Caco-2 (cell line): ENCODE data around the gene CYP11A1. TPM values are rescaled to one million over a fixed set of nuclear protein-coding genes. Genes with fewer than 3 reads are reported as not detected.

Experiments used
- BruUV-seq: library from RNA; stranded (reverse); fragments of 400-500 nt; replicated peaks from 2 replicates; lab custom pipeline; 2021; lab: Mats Ljungman, UMichigan
- CTCF ChIA-PET: fragments of 300-600 bp; sonication (Branson Sonifier 250); formaldehyde crosslinking; loops from one replicate; lab custom pipeline; 2022; ENCODE audit warnings: antibody characterized with exemption; lab: Charles Lee
- POLR2A ChIA-PET: fragments of 300-600 bp; sonication (Branson Sonifier 250); formaldehyde crosslinking; loops from one replicate; lab custom pipeline; 2022; ENCODE audit warnings: antibody characterized with exemption; lab: Charles Lee
- DNase-seq, 2 experiments: peaks; one replicate each; pipeline versions ENCODE4 v3.0.0 to v3.0.0-alpha.2; 2020 to 2022
- H3K27me3 ChIP-seq: replicated peaks from 2 replicates; pipeline ENCODE4 v1.6.0; 2011; ENCODE audit warnings: low read length; ENCODE audit not compliant: control insufficient read depth, insufficient read depth
- H3K36me3 ChIP-seq: 2 replicates; pipeline ENCODE4 v1.5.1; 2011; ENCODE audit warnings: low read length; ENCODE audit not compliant: control insufficient read depth, insufficient read depth
- H3K4me1 ChIP-seq: fragments of 250-450 bp; sonication (Bioruptor Pico); 2 replicates; pipeline ENCODE4 v1.5.1; 2020; ENCODE audit warnings: mild to moderate bottlenecking
- H3K4me3 ChIP-seq: 2 replicates; pipeline ENCODE4 v1.5.1; 2011; ENCODE audit warnings: low read depth, mild to moderate bottlenecking, control low read depth, low read length
- H3K9me3 ChIP-seq: fragments of 250-450 bp; sonication (Bioruptor Pico); 2 replicates; pipeline ENCODE4 v1.5.1; 2020; ENCODE audit warnings: mild to moderate bottlenecking, moderate library complexity
- H3K27ac Mint-ChIP-seq: one replicate; pipeline ENCODE4 v1.8.0; 2022; ENCODE audit warnings: mixed read lengths; ENCODE audit not compliant: unreplicated experiment
- H3K27me3 Mint-ChIP-seq: one replicate; pipeline ENCODE4 v1.8.0; 2022; ENCODE audit warnings: mixed read lengths; ENCODE audit not compliant: insufficient read depth, unreplicated experiment
- H3K36me3 Mint-ChIP-seq: one replicate; pipeline ENCODE4 v1.8.0; 2022; ENCODE audit warnings: mild to moderate bottlenecking, mixed read lengths; ENCODE audit not compliant: insufficient read depth, unreplicated experiment
- H3K4me1 Mint-ChIP-seq: one replicate; pipeline ENCODE4 v1.8.0; 2022; ENCODE audit warnings: low read depth, mixed read lengths; ENCODE audit not compliant: unreplicated experiment
- H3K4me3 Mint-ChIP-seq: one replicate; pipeline ENCODE4 v1.8.0; 2022; ENCODE audit warnings: mild to moderate bottlenecking, moderate library complexity, mixed read lengths; ENCODE audit not compliant: unreplicated experiment
- H3K9me3 Mint-ChIP-seq: one replicate; pipeline ENCODE4 v1.8.0; 2022; ENCODE audit warnings: mixed read lengths; ENCODE audit not compliant: unreplicated experiment
- intact Hi-C: fragments of 100-400 bp; cut with micrococcal nuclease; formaldehyde crosslinking; loops from one replicate; pipeline ENCODE4 v1.10.0; 2022; ENCODE audit not compliant: unreplicated experiment
- total RNA-seq: library from RNA; stranded (reverse); gene quantifications from 2 replicates; pipeline ENCODE4 v1.2.3, GENCODE V29; 2022
- TF ChIP-seq, protein P1 (sequence below), 2 experiments: fragments of 200-600 bp in 1 of 2; IDR thresholded peaks; 1 replicate in 1 of 2; 2 replicates in 1 of 2; pipeline versions ENCODE4 v1.5.1 to v1.8.0; 2011 to 2022; ENCODE audit warnings: antibody characterized with exemption in 1 of 2, control low read depth in 1 of 2, inconsistent platforms in 1 of 2, low read depth in 1 of 2, low read length in 1 of 2, mild to moderate bottlenecking in 1 of 2, moderate library complexity in 1 of 2; ENCODE audit not compliant: insufficient read depth in 1 of 2, severe bottlenecking in 1 of 2, unreplicated experiment in 1 of 2

The CYP11A1 gene
- total RNA-seq, 1 experiment from 2014 or later: not detected

GRCh38 chr15:74412159-74412558, 44.7 kb upstream of the CYP11A1 start:
- no peaks in the 10 kb centered on the region for H3K9me3 Mint-ChIP-seq
- DNase-seq: no peak
- H3K36me3 Mint-ChIP-seq: peaks cover 58% of the 10 kb centered on the region
- intact Hi-C loops: no loop called here
- Histone ChIP-seq H3K4me3 (no peak overlapping the region), H3K27me3 (no peaks in the 10 kb centered on the region), H3K36me3 (no peaks in the 10 kb centered on the region; the same call in none of the 2 replicates), H3K9me3 (no peaks in the 10 kb centered on the region), H3K4me1 (no peaks in the 10 kb centered on the region)
- H3K4me3 Mint-ChIP-seq: no peak overlapping the region
- ChIA-PET CTCF (interaction anchor here (0.5 kb wide), 1 partner anchor 107 kb away, joined by 3 read pairs; no protein-coding TSS in a partner anchor), POLR2A (no interaction called here)
- TF ChIP-seq, protein P1, sequence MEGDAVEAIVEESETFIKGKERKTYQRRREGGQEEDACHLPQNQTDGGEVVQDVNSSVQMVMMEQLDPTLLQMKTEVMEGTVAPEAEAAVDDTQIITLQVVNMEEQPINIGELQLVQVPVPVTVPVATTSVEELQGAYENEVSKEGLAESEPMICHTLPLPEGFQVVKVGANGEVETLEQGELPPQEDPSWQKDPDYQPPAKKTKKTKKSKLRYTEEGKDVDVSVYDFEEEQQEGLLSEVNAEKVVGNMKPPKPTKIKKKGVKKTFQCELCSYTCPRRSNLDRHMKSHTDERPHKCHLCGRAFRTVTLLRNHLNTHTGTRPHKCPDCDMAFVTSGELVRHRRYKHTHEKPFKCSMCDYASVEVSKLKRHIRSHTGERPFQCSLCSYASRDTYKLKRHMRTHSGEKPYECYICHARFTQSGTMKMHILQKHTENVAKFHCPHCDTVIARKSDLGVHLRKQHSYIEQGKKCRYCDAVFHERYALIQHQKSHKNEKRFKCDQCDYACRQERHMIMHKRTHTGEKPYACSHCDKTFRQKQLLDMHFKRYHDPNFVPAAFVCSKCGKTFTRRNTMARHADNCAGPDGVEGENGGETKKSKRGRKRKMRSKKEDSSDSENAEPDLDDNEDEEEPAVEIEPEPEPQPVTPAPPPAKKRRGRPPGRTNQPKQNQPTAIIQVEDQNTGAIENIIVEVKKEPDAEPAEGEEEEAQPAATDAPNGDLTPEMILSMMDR (IDR thresholded peaks at IDR 0.05; ENCODE audit: insufficient read depth in 1 of 2, low read depth in 1 of 2, low read length in 1 of 2, severe bottlenecking in 1 of 2, unreplicated experiment in 1 of 2): no peak
- no TSS peak for BruUV-seq
- no peak overlapping the region for H3K27ac Mint-ChIP-seq
- H3K27me3 Mint-ChIP-seq: no peaks in the 10 kb centered on the region
- no peaks in the 10 kb centered on the region for H3K4me1 Mint-ChIP-seq

DNA sequence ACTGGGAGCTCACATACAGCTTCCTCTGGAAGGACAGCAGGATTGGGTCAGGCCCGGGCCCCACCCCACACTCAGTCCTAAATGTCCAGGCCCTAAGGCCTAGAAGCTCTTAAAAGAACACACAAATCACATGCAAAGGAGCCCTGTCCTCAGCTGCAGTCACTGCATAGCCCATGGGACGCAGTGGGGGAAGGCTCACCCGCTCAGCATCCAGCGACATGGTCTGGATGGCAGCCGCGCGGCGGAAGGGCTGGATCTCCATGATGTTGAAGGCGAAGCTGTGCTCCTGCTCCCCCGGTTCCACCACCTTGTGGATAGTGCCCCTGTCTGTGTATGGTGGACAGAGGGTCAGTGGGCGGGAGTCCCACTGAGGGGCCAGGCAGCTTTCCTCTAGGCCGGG, 44.2 kb upstream of the CYP11A1 start:
- H3K9me3 Mint-ChIP-seq: no peaks in the 10 kb centered on the region
- no TSS peak for BruUV-seq
- no peak overlapping the region for H3K4me3 Mint-ChIP-seq
- ChIA-PET POLR2A (no interaction called here), CTCF (interaction anchor here (0.5 kb wide), 1 partner anchor 108 kb away, joined by 3 read pairs; no protein-coding TSS in a partner anchor)
- H3K27ac Mint-ChIP-seq: no peak overlapping the region
- Histone ChIP-seq H3K36me3 (no peaks in the 10 kb centered on the region; the same call in none of the 2 replicates), H3K27me3 (no peaks in the 10 kb centered on the region), H3K9me3 (no peaks in the 10 kb centered on the region), H3K4me1 (no peaks in the 10 kb centered on the region), H3K4me3 (no peak overlapping the region)
- no peaks in the 10 kb centered on the region for H3K27me3 Mint-ChIP-seq
- H3K4me1 Mint-ChIP-seq: peaks cover 3% of the 10 kb centered on the region
- TF ChIP-seq, protein P1 (IDR thresholded peaks at IDR 0.05; ENCODE audit: insufficient read depth in 1 of 2, low read depth in 1 of 2, low read length in 1 of 2, severe bottlenecking in 1 of 2, unreplicated experiment in 1 of 2): no peak
- intact Hi-C loops: no loop called here
- H3K36me3 Mint-ChIP-seq: peaks cover 55% of the 10 kb centered on the region
- no peak for DNase-seq

DNA sequence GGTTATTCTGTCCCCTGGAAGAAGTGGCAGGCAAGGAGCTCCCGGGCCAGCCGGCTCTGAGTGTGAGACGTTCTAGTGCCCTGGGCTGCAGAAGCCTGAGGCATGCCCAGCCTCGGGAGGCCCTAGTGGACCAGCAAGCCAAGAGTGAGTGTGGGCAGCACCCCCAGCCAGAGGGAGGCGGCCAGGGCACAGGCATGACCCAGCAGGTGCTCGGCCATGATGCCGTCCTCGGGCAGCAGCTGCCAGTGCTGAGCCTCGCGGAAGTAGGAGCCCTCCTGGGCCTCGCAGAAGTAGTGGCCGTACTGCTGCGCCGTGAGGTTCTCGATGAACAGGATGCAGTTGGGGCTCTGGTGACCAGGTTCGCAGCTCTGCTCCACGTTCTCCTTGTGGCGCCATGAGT, 43.1 kb upstream of the CYP11A1 start:
- CTCF ChIA-PET: interaction anchor here (1.0 kb wide), 1 partner anchor 50 kb away, joined by 3 read pairs; the partner anchor contains the start of gene UBL7
- Histone ChIP-seq H3K36me3 (no peaks in the 10 kb centered on the region; the same call in 1 of the 2 replicates), H3K4me3 (no peak overlapping the region), H3K27me3 (no peaks in the 10 kb centered on the region), H3K9me3 (no peaks in the 10 kb centered on the region), H3K4me1 (no peaks in the 10 kb centered on the region)
- Mint-ChIP-seq H3K36me3 (peaks cover 45% of the 10 kb centered on the region), H3K9me3 (no peaks in the 10 kb centered on the region), H3K27me3 (no peaks in the 10 kb centered on the region), H3K4me3 (no peak overlapping the region), H3K27ac (no peak overlapping the region), H3K4me1 (peaks cover 9% of the 10 kb centered on the region)
- BruUV-seq: no TSS peak
- intact Hi-C loops: no loop called here
- POLR2A ChIA-PET: no interaction called here
- TF ChIP-seq, protein P1 (IDR thresholded peaks at IDR 0.05; ENCODE audit: insufficient read depth in 1 of 2, low read depth in 1 of 2, low read length in 1 of 2, severe bottlenecking in 1 of 2, unreplicated experiment in 1 of 2): no peak
- DNase-seq: no peak
